HT1080 (cell line): ENCODE data around the gene ATP2A2. TPM values are rescaled to one million over a fixed set of nuclear protein-coding genes. Genes with fewer than 3 reads are reported as not detected.

Experiments
- DNase-seq: peaks from one replicate; pipeline ENCODE4 v3.0.0-alpha.2; 2015; ENCODE audit warnings: low read depth
- total RNA-seq: library from RNA; depleted of rRNA; stranded (reverse); fragments of >200 nt; shearing (Covaris generic); gene quantifications from 2 replicates; pipeline ENCODE4 v1.2.3, GENCODE V29; 2014

ATP2A2 gene
- total RNA-seq, 1 experiment from 2014 or later, result 114 TPM

DNA sequence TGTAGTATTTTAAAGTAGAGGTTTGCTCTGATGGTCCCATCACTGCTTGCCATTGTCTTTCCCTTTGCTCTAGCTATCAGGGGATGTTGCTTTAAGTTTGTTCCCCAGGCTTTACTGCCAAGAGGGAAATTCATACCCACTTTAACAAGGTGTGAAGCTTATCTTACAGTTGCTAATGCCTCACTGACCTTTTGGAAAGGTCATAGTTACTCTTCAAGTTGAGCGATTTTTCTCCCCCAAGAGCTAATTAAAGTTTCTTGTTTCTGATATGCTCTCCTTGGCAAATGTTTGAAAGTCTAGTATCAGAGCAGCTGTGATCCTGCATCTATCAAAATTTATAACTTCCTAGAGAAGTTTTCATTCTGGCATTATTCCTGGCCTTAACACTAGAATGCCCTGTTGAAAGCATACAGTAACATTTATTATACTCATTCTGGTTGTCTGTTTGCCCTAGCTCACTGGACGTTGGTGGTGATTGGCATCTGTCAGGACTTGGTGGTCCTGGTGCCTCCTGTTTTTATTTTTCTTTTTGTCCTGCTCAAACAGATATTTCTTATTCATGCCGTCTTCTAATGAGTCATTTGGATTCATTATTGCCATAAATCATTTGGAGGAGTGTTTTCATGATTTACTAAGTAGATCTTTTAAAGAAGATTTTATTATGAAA, 8.1 kb downstream of the ATP2A2 start:
- DNase-seq, result no peak

GRCh38 chr12:110289711-110290078, 8.6 kb downstream of the ATP2A2 start:
- no peak for DNase-seq

- DNase-seq, result no peak
Observed at GRCh38 chr12:110301065-110301806, 20.2 kb downstream of the ATP2A2 start.

DNA sequence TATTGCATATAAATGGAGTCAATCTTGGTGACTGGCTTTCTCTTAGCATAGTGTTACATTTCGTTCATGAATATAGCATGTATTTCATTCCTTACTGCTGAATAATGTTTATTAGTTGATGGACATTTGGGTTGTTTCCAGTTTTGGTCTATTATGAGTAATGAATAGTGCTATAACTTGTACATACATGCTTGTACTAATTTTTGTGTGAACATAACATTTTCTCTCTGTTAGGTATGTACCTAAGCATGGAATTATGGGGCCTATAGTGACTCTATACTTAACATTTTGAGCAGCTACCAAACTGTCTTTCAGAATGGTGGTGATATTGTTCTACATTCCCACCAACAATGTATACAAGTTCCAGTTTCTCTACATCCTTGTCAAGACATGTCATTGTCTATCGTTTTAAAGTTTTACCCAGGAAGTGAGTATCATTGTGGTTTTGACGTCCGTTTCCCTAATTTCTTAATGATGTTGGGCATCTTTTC, 23.1 kb downstream of the ATP2A2 start:
- DNase-seq, result no peak

- DNase-seq, result no peak
Observed at GRCh38 chr12:110307372-110307771, 26.3 kb downstream of the ATP2A2 start.

DNA sequence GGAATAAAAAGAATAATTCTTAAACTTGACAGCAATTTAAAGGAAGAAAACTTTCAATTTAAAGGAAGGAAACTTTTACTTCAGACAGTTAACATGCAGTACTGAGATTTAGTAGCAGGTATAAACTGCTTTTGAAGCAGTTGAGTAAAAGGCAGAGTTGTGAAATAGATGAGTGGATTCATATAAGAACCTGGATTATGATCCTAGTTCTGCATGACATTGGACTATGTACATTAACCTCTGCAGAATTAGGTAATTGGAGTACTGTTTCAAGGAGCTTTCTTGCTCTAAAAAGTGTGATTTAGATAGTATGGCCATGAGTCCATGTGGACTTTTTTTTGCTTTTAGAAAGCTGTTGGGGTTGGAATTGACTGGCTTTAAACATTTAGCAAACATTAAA, 29.7 kb downstream of the ATP2A2 start:
- no peak for DNase-seq

DNA sequence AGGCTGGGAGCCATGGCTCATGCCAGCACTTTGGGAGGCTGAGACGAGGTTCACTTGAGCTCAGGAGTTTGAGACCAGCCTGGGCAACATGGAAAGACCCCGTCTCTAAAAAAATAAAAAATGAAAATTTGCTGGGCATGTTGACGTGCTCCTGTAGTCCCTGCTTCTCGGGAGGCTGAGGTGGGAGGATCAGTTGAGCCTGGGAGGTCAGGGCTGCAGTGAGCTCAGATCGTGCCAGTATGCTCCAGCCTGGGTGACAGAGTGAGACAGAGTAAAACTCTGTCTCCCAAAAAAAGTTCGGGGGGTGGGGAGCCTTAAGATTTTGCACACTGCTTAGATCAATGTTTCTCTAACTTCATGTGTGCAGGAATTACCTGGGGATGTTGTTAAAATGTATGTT, 30.9 kb downstream of the ATP2A2 start:
- no peak for DNase-seq

DNA sequence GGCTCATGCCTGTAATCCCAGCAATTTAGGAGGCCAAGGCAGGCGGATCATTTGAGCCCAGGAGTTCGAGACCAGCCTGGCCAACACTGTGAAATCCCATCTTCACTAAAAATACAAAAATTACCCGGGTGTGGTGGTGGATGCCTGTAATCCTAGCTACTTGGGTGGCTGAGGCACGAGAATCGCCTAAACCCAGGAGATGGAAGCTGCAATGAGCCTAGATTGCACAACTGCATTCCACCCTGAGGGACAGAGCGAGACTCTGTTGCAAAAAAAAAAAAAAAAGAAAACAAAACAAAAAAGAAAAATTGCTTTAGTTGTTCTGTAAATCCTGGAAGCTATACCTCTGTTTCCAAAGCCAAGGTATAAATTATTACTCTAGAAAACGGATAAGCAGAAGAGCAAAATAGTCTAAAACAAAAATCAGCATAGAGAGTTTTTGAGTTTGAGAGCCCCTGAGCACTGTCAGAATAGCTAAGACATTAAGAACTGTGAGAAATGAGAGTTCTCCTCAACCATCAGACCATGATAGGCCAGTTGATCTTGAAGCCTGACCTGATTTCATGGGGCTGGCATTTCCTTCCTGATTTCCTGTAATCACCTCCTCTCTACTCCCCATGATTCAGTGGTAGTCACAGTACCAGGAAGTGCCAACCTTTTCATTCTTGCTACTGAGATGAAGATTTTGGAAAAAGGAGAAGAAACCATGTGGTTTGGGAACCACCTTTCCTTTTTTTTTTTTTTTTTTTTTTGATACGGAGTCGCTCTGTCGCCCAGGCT, 31.7 kb downstream of the ATP2A2 start:
- DNase-seq, result peak; percentile 91

DNA sequence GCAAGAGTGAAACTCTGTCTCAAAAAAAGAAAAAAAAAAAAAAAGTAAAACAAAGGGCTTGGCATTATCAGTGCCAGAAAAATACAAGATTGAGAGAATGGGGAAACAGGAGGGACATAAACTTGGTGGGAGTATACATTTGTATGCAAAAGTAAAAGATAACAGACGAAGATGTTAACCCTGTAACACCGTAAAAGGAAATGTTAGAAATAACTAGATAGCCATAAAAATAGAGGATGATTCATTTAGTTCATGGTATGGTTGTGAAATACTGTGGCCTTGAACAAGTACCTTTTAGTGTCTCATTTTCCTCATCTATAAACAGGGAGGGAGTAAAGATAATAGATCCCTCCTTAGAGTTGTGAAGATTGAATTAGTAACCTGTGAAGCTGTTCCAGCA, 33.3 kb downstream of the ATP2A2 start:
- DNase-seq, result peak; percentile 81

DNA sequence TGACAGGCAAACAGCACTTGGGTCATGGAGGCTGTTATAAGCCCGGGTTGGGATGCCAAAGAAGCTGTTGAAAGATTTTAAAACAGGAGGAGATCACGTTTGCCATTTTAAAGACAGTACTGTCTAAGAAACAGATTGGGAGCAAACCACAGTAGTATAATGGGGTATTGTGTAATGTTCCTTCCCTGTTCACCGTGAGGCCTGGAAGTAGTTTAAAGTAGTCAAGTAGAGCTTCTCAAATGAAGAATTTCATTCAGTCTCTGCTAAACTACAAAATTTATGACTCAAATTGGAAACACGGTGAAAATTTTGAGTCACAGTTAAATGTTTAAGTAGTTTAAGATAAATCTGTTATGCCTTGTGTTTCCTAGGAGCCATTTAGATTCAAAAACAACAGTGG, 35.8 kb downstream of the ATP2A2 start:
- peak; percentile 61 for DNase-seq

DNA sequence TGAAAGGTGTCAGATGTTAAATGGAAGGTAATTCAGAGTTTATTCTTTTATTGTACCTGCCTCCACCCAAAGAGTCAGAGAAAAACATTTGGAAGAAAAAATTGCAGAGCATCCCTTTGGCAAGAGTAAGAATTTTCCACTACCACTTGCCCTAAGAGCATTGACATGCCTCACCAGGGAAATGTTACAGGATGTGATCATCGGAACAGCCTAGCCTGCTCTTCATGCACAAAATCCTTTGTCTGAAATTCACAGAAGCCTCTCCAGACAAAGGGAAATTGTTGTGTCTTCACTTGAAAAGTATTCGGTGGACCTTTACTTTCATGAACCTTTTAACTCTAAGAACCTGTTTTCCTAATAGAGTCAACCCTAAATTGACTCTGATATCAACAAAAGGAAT, 36.9 kb downstream of the ATP2A2 start:
- DNase-seq, result no peak

- no peak for DNase-seq
Observed at GRCh38 chr12:110320550-110320949, 39.5 kb downstream of the ATP2A2 start.

DNA sequence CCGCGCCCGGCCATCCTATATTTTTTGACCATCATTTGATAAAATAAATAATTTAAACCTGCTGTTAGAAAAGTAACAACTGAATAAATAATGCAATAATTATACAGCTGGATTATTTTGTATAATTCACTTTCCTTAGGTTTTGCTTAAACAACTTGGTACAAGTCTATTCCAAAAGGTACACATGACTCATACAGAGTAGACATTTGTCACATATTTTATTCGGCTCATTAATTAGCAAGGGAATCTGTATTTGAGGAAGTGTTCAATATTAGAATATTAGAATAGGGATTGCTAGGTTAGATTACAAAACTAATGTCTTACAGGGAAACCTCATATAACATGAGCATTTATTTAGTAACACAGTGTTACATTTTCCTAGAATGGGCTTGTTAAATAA, 48.7 kb downstream of the ATP2A2 start:
- no peak for DNase-seq

GRCh38 chr12:110330124-110330523, 49.1 kb downstream of the ATP2A2 start:
- DNase-seq, result no peak

GRCh38 chr12:110330544-110330943, 49.5 kb downstream of the ATP2A2 start:
- DNase-seq, result no peak

DNA sequence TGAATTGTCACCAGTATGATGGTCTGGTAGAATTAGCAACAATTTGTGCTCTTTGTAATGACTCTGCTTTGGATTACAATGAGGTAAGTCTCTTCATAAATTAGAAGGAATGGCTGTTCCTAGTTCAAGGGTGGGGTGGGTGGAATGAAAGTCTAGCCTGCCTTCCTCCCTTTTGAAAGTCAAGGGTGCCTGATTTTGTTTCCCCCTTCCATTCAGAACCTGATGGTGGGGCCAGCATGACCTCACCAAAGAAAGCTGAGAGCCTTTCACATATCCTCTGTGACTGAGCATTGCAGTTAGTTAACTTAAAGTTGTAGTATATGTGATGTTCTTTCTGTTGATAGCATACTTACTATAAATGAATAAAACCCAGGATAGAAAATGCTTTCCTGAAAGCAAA, 52.2 kb downstream of the ATP2A2 start:
- no peak for DNase-seq

DNA sequence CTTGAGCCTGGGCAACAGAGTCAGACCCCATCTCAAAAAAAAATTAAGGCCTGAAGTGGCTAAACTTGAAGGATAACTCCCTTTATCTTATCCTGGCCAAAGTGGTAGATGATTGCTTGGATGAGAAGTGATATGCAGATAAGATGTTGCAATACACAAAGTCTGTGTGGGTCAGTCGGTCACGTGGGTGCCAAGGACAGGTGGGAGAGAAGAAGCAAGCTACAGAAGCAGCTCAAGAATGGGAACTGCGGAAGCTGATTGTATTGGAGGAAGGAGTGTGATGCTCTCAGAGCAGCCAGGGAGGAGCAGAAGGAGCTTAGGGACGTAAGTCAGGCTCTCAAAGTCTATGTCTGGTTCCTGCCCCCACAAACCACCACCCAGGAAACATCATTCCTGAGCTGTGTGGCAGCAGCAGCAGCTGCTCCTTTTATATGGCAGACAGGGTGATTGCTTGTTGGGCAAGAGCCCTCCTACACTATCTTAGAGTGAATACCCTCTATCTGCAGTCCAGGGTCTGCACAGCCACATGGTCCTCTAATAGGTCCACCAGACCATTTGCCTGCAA, 54.5 kb downstream of the ATP2A2 start:
- DNase-seq, result no peak

DNA sequence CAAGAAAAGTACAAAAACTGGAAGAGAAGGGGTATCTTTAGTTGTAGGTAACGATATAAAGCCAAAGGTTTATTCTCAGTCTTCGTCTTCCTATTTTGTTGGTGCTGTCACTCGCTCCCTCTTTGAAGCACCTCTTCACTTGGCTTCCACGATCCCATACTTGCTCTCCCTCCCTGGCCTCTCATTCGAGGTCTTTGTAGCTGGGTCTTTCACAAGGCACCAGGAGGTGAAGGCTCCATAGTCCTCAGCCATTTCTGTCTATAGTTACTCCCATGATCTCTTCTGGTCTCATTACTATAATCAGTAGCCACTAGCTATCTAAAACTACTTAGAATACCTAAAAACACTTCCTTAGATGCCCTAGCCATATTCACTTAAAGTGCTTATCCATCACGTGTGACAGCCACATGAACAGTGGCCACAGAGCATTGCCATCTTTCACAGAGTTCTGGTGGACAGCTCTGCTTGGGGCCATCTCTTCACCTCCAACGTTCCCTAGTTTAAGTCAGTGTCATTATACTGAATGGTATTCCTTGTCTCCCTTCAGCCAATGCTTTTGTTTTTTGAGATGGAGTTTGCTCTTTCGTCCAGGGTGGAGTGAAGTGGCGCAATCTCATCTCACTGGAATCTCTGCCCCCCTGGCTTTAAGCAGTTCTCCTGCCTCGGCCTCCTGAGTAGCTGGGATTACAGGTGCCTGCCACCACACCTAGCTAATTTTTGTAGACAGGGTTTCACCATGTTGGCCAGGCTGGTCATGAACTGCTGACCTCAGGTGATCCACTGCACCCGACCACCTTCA, 57.1 kb downstream of the ATP2A2 start:
- no peak for DNase-seq

- peak; percentile 22 for DNase-seq
Observed at GRCh38 chr12:110338754-110339153, 57.7 kb downstream of the ATP2A2 start.

DNA sequence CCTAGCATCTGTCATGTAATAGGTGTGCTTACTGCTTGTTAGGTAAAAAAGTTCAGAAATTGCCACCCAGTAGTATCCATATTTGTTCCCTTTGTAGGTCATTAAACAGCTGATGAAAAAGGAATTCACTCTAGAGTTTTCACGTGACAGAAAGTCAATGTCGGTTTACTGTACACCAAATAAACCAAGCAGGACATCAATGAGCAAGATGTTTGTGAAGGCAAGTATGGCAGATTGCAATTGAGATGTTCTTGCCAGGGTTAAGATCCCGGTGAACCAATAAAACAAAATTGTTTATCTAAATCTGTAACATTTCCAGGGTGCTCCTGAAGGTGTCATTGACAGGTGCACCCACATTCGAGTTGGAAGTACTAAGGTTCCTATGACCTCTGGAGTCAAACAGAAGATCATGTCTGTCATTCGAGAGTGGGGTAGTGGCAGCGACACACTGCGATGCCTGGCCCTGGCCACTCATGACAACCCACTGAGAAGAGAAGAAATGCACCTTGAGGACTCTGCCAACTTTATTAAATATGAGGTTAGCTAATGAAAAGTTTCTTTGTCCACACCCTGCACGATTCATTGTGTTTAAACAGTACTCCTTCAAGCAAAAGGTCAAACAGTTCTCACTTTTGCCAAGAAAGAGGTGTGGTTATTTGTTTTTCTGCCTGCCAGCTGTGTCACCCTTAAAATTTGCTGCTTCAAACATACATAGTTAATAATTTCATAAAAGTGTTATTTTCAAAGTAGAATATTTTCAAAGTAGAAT, 58.3 kb downstream of the ATP2A2 start:
- no peak for DNase-seq
